ELR (cell line): ENCODE results near the gene PIK3R3.

Source experiments
- DNase-seq: peaks from one replicate; pipeline ENCODE4 v3.0.0-alpha.2; 2015; ENCODE audit warnings: low read depth

Gene PIK3R3

GRCh38 chr1:46026531-46026930 lies 105.9 kb downstream of the PIK3R3 start:
- DNase-seq: no peak

GRCh38 chr1:46021046-46021996 lies 111.1 kb downstream of the PIK3R3 start:
- DNase-seq: no peak

- DNase-seq: no peak
These were observed 112.4 kb downstream of the PIK3R3 start for GRCh38 chr1:46020010-46020409.

- DNase-seq: no peak
These were observed 113.1 kb downstream of the PIK3R3 start for GRCh38 chr1:46019348-46019747.

- no peak for DNase-seq
These were observed 114.4 kb downstream of the PIK3R3 start for GRCh38 chr1:46017876-46018503.

GRCh38 chr1:46013581-46013980 lies 118.8 kb downstream of the PIK3R3 start:
- DNase-seq: peak; percentile 36

GRCh38 chr1:46012236-46012635 lies 120.2 kb downstream of the PIK3R3 start:
- no peak for DNase-seq

- DNase-seq: no peak
These were observed 121.2 kb downstream of the PIK3R3 start for GRCh38 chr1:46011121-46011695.

- no peak for DNase-seq
These were observed 121.8 kb downstream of the PIK3R3 start for GRCh38 chr1:46010611-46011010.

- DNase-seq: peak; percentile 42
These were observed 123.8 kb downstream of the PIK3R3 start for GRCh38 chr1:46008585-46008984.

GRCh38 chr1:46005594-46005993 lies 126.8 kb downstream of the PIK3R3 start:
- no peak for DNase-seq

GRCh38 chr1:46004492-46004891 lies 127.9 kb downstream of the PIK3R3 start:
- DNase-seq: no peak

- no peak for DNase-seq
These were observed 129.1 kb downstream of the PIK3R3 start for GRCh38 chr1:46003315-46003714.

- DNase-seq: no peak
These were observed 129.8 kb downstream of the PIK3R3 start for GRCh38 chr1:46002551-46003150.

GRCh38 chr1:46001081-46001785 lies 131.2 kb downstream of the PIK3R3 start:
- DNase-seq: no peak

- peak; percentile 8 for DNase-seq
These were observed 132.9 kb downstream of the PIK3R3 start for GRCh38 chr1:45999507-45999906.

GRCh38 chr1:45998020-45998617 lies 134.3 kb downstream of the PIK3R3 start:
- DNase-seq: no peak

GRCh38 chr1:45995298-45995697 lies 137.1 kb downstream of the PIK3R3 start:
- no peak for DNase-seq

GRCh38 chr1:45994423-45994822 lies 138.0 kb downstream of the PIK3R3 start:
- DNase-seq: no peak
